Mesenchymal stem cell (in vitro differentiated cells and primary cell): ENCODE measurements around the gene CDC42BPB.

Experiments used
- DNase-seq: peaks from one replicate; pipeline ENCODE4 v3.0.0-alpha.2; 2013
- H2AFZ ChIP-seq: one replicate; pipeline ENCODE4 v1.6.1; 2013; ENCODE audit warnings: low read depth, mild to moderate bottlenecking, control low read depth, inconsistent platforms, low read length, moderate library complexity
- H2AK5ac ChIP-seq: 2 replicates; pipeline ENCODE4 v1.6.1; 2013; ENCODE audit warnings: low read length, moderate library complexity, mild to moderate bottlenecking, inconsistent platforms; ENCODE audit not compliant: severe bottlenecking
- H2BK120ac ChIP-seq: one replicate; pipeline ENCODE4 v1.6.1; 2013; ENCODE audit warnings: low read depth, mild to moderate bottlenecking, inconsistent platforms, low read length, moderate library complexity
- H2BK12ac ChIP-seq, 2 experiments: one replicate each; pipeline ENCODE4 v1.6.1; 2013; ENCODE audit warnings: inconsistent platforms in 2 of 2, low read length in 2 of 2, mild to moderate bottlenecking in 2 of 2, moderate library complexity in 2 of 2, control low read depth in 1 of 2
- H2BK15ac ChIP-seq: one replicate; pipeline ENCODE4 v1.6.1; 2013; ENCODE audit warnings: mild to moderate bottlenecking, low read depth, inconsistent platforms; ENCODE audit not compliant: poor library complexity, severe bottlenecking
- H2BK5ac ChIP-seq: 2 replicates; pipeline ENCODE4 v1.6.1; 2013; ENCODE audit warnings: low read depth, mild to moderate bottlenecking, low read length, control low read depth, inconsistent platforms; ENCODE audit not compliant: poor library complexity, severe bottlenecking
- H3K14ac ChIP-seq, 2 experiments: one replicate each; pipeline ENCODE4 v1.6.1; 2013; ENCODE audit warnings: inconsistent platforms in 2 of 2, low read length in 2 of 2, control low read depth in 1 of 2, mild to moderate bottlenecking in 1 of 2, moderate library complexity in 1 of 2
- H3K18ac ChIP-seq, 2 experiments: one replicate each; pipeline ENCODE4 v1.6.1; 2013; ENCODE audit warnings: inconsistent platforms in 2 of 2, low read length in 2 of 2, control low read depth in 1 of 2, low read depth in 1 of 2, mild to moderate bottlenecking in 1 of 2
- H3K23ac ChIP-seq, 2 experiments: one replicate each; pipeline ENCODE4 v1.6.1; 2013; ENCODE audit warnings: inconsistent platforms in 2 of 2, low read length in 2 of 2, mild to moderate bottlenecking in 2 of 2, moderate library complexity in 2 of 2, control low read depth in 1 of 2
- H3K27ac ChIP-seq: 2 replicates; pipeline ENCODE4 v1.5.1; 2013; ENCODE audit warnings: mild to moderate bottlenecking, moderate library complexity, low read length, control low read depth, inconsistent platforms; ENCODE audit not compliant: poor library complexity, severe bottlenecking
- H3K27me3 ChIP-seq, 2 experiments: 2 replicates each; pipeline versions ENCODE4 v1.6.1 to v1.7.0; 2013; ENCODE audit warnings: low read length in 2 of 2, mild to moderate bottlenecking in 2 of 2, moderate library complexity in 2 of 2, control low read depth in 1 of 2, inconsistent platforms in 1 of 2; ENCODE audit not compliant: control insufficient read depth in 1 of 2, insufficient read depth in 1 of 2
- H3K36me3 ChIP-seq, 2 experiments: 2 replicates each; pipeline versions ENCODE4 v1.6.1 to v1.7.0; 2013; ENCODE audit warnings: low read length in 2 of 2, control low read depth in 1 of 2, inconsistent platforms in 1 of 2, low read depth in 1 of 2, mild to moderate bottlenecking in 1 of 2; ENCODE audit not compliant: insufficient read depth in 2 of 2, control insufficient read depth in 1 of 2
- H3K4ac ChIP-seq, 2 experiments: one replicate each; pipeline ENCODE4 v1.6.1; 2013; ENCODE audit warnings: inconsistent platforms in 2 of 2, low read length in 2 of 2, mild to moderate bottlenecking in 2 of 2, moderate library complexity in 2 of 2, control low read depth in 1 of 2, low read depth in 1 of 2
- H3K4me1 ChIP-seq: 2 replicates; pipeline ENCODE4 v1.6.1; 2013; ENCODE audit warnings: low read depth, low read length, control low read depth; ENCODE audit not compliant: control insufficient read depth, insufficient read depth
- H3K4me2 ChIP-seq: 2 replicates; pipeline ENCODE4 v1.6.1; 2013; ENCODE audit warnings: low read length, mild to moderate bottlenecking, inconsistent platforms; ENCODE audit not compliant: poor library complexity, severe bottlenecking
- H3K4me3 ChIP-seq, 2 experiments: 2 replicates each; pipeline versions ENCODE4 v1.5.1 to v1.7.0; 2013; ENCODE audit warnings: low read length in 2 of 2, mild to moderate bottlenecking in 2 of 2, control low read depth in 1 of 2, low read depth in 1 of 2; ENCODE audit not compliant: insufficient read depth in 1 of 2
- H3K79me1 ChIP-seq: replicated peaks from 2 replicates; pipeline ENCODE4 v1.6.1; 2013; ENCODE audit warnings: mild to moderate bottlenecking, control low read depth, low read length, inconsistent platforms; ENCODE audit not compliant: poor library complexity, severe bottlenecking
- H3K9ac ChIP-seq: 2 replicates; pipeline ENCODE4 v1.7.0; 2013; ENCODE audit warnings: mild to moderate bottlenecking, low read length, moderate library complexity
- H3K9me3 ChIP-seq: 2 replicates; pipeline ENCODE4 v1.7.0; 2013; ENCODE audit warnings: mild to moderate bottlenecking, low read length; ENCODE audit not compliant: control insufficient read depth
- H4K8ac ChIP-seq: one replicate; pipeline ENCODE4 v1.6.1; 2013; ENCODE audit warnings: inconsistent platforms, mild to moderate bottlenecking, low read length, moderate library complexity
- H4K91ac ChIP-seq: one replicate; pipeline ENCODE4 v1.6.1; 2013; ENCODE audit warnings: mild to moderate bottlenecking, low read length, inconsistent platforms
- WGBS: methylation state at CpG from one replicate; pipeline ENCODE4 v1.1.7; 2013; ENCODE audit warnings: mixed read lengths; 5-methylcytosine and 5-hydroxymethylcytosine counted together

The CDC42BPB gene

DNA sequence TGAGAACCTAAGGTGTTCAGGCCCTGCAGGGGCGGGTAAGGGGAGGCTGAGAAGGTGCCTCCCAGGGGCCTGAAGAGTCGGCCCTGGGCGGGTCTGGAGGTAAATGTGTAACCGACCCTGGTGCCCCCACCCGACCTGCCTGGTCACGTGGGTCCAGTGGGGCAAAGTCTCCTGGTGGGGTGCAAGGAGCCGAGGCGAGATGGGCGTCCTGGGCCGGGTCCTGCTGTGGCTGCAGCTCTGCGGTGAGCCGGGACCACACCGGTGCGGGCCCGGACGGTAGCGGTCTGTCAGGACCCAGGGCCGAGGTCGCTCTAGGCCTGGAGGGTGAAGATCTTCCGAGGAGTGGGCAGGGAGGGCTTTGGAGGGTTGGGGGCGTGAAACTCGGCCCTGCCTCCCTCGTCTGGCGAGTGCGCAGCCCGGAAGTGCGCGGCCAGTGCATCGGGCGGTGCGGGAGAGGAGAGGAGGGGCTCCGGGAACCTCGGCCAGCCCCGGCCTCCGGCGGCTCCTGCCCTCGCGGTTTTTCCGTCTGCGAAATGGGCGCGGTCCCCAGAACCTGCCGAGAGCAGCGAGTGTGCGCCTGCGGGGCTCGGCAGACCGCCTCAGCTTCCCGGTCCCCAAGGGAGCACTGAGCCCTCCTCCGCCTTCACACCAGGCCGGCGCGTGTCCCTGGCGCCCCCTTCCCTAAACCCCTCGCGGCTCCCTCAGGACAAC is 134.7 kb downstream of the CDC42BPB start, which contains the start of gene AMN:
AMN (plus strand) TSS at position 174 of the 711 bp plus-strand sequence; CDS start at position 200, 26 bp downstream.
- Histone ChIP-seq H2BK12ac (no peak within 1 kb of the TSS), H3K27me3 (peaks cover 3 to 68% of the 10 kb centered on the region in 2 experiments), H4K91ac (no peak within 1 kb of the TSS), H3K4me3 (peak within 1 kb of the TSS in 1 of 2 experiments; percentile 66), H3K14ac (peak within 1 kb of the TSS in 1 of 2 experiments; percentile 35), H3K18ac (no peak within 1 kb of the TSS), H2AFZ (peak within 1 kb of the TSS; percentile 10), H3K4me2 (no peak within 1 kb of the TSS), H3K23ac (no peak within 1 kb of the TSS), H3K9ac (peak within 1 kb of the TSS; percentile 36), H3K9me3 (peaks cover 10% of the 10 kb centered on the region), H3K36me3 (no peaks in the 10 kb centered on the region), H3K4me1 (peaks cover 4% of the 10 kb centered on the region), H4K8ac (no peak within 1 kb of the TSS), H2BK120ac (no peak within 1 kb of the TSS), H3K79me1 (no peaks in the 10 kb centered on the region), H3K4ac (no peak within 1 kb of the TSS), H3K27ac (no peak within 1 kb of the TSS), H2BK15ac (no peak within 1 kb of the TSS), H2BK5ac (no peak within 1 kb of the TSS), H2AK5ac (no peak within 1 kb of the TSS)
- 55% methylated on average over 47 of the region's 56 CpGs for WGBS
- no peak for DNase-seq

DNA sequence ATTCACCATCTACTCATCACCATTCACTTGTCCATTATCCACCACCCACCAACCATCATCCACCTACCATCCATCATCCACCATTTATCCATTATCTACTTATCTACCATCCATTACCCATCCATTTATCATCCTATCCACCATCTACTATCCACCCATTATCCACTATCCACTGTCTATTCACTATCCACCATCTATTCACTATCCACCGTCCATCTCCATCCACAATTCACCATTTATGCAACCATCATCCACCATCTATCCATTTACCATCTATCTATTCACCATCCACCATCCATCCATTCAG is 136.4 kb downstream of the CDC42BPB start:
- Histone ChIP-seq H2BK120ac (no peak overlapping the region), H3K9ac (no peak overlapping the region), H2BK5ac (no peak overlapping the region), H3K79me1 (no peaks in the 10 kb centered on the region), H3K4ac (no peak overlapping the region), H3K14ac (no peak overlapping the region), H2AFZ (no peak overlapping the region), H3K23ac (no peak overlapping the region), H3K4me1 (peaks cover 3% of the 10 kb centered on the region), H3K27me3 (peaks cover 3 to 62% of the 10 kb centered on the region in 2 experiments), H3K4me2 (no peak overlapping the region), H3K36me3 (no peaks in the 10 kb centered on the region), H3K9me3 (peaks cover 10% of the 10 kb centered on the region), H2BK12ac (no peak overlapping the region), H2AK5ac (no peak overlapping the region), H4K91ac (no peak overlapping the region), H2BK15ac (no peak overlapping the region), H3K18ac (no peak overlapping the region), H3K4me3 (no peak overlapping the region), H4K8ac (no peak overlapping the region), H3K27ac (no peak overlapping the region)
- over 99% methylated on average over 1 of the region's 1 CpG for WGBS
- no peak for DNase-seq

DNA sequence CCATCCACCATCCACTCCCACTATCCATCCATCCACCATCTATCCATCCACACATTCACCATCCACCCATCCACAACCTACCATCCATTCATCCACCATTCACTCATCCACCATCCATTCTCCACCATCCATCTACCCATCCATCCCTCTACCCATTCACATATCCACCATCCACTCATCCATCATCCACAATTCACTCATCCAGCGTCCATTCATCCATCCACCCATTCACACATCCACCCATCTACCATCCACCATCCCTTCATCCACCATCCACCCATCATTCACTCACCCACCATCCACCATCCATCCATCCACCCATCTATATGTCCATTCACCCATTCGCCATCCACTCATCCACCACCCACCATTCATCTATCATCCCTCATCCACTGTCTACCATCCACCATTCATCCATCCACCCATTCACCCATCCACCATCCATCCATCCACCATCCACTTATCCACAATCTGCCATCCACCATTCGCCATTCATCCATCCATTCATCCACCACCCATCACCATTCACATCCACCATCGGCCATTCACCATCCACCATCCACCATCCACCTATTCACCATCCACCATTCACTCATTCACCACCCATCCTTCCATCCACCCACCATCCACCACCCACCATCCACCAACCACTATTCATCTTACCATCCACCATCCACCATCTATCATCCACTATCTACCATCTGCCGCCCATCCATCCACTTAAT is 136.9 kb downstream of the CDC42BPB start:
- DNase-seq = no peak
- peaks cover 3 to 58% of the 10 kb centered on the region in 2 experiments for H3K27me3 ChIP-seq
- no peak overlapping the region for H3K4me3 ChIP-seq
- no peak overlapping the region for H2AFZ ChIP-seq
- H3K9me3 ChIP-seq = peaks cover 10% of the 10 kb centered on the region
- no peaks in the 10 kb centered on the region for H3K79me1 ChIP-seq
- H3K27ac ChIP-seq = no peak overlapping the region
- no peak overlapping the region for H3K23ac ChIP-seq
- H4K91ac ChIP-seq = no peak overlapping the region
- H3K4me1 ChIP-seq = peaks cover 3% of the 10 kb centered on the region
- no peak overlapping the region for H3K9ac ChIP-seq
- peak overlapping the region in 1 of 2 experiments; percentile 14 for H3K14ac ChIP-seq
- no peak overlapping the region for H3K4me2 ChIP-seq
- H2BK5ac ChIP-seq = no peak overlapping the region
- no peak overlapping the region for H4K8ac ChIP-seq
- no peak overlapping the region for H2AK5ac ChIP-seq
- H3K18ac ChIP-seq = no peak overlapping the region
- no peak overlapping the region for H2BK120ac ChIP-seq
- H2BK15ac ChIP-seq = no peak overlapping the region
- 90% methylated on average over 5 of the region's 5 CpGs for WGBS
- H3K4ac ChIP-seq = no peak overlapping the region
- no peaks in the 10 kb centered on the region for H3K36me3 ChIP-seq
- H2BK12ac ChIP-seq = no peak overlapping the region

DNA sequence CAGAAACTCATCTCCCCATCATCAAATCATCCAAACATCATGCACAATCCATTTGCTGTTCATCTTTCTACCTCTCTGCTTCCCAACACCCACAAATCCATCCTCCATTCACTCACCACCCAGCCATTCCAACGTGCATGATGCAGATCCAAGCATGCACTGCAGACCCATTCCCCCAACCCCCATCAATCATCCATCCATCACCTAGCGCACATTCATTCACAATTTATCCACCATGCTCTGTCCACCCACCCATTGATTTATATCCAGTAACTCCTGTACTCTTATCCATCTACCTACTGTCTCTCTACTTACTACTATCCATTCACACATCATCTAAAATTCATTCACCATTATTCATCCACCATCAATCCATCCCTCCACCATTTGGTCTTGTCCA is 138.9 kb downstream of the CDC42BPB start:
- Histone ChIP-seq H2BK15ac (no peak overlapping the region), H3K27me3 (peaks cover 3 to 38% of the 10 kb centered on the region in 2 experiments), H4K91ac (no peak overlapping the region), H3K4me1 (peaks cover 3% of the 10 kb centered on the region), H2BK120ac (no peak overlapping the region), H3K4me3 (no peak overlapping the region), H3K14ac (no peak overlapping the region), H2AK5ac (no peak overlapping the region), H2BK5ac (no peak overlapping the region), H2AFZ (no peak overlapping the region), H3K36me3 (peaks cover 0 to 5% of the 10 kb centered on the region in 2 experiments), H3K79me1 (no peaks in the 10 kb centered on the region), H3K4ac (no peak overlapping the region), H3K9me3 (peaks cover 10% of the 10 kb centered on the region), H3K18ac (no peak overlapping the region), H3K4me2 (no peak overlapping the region), H2BK12ac (no peak overlapping the region), H3K23ac (no peak overlapping the region), H3K27ac (no peak overlapping the region), H3K9ac (no peak overlapping the region), H4K8ac (no peak overlapping the region)
- no peak for DNase-seq
- 69% methylated on average over 2 of the region's 2 CpGs for WGBS
